Right lobe of liver (tissue), 4 donors: ENCODE results near the gene ZNF625.

Experiments used
- CTCF ChIP-seq, 4 donors: fragments of 200-600 bp in 3 of 4; fragments of 450-650 bp in 1 of 4; IDR thresholded peaks; one replicate each; pipeline versions ENCODE4 v1.5.1 to v1.8.0; 2016 to 2022; ENCODE audit warnings: antibody characterized with exemption in 4 of 4, mild to moderate bottlenecking in 2 of 4
- POLR2A ChIP-seq: fragments of 450-650 bp; IDR thresholded peaks from one replicate; pipeline ENCODE4 v1.6.1; 2017; ENCODE audit warnings: antibody characterized with exemption, mild to moderate bottlenecking
- donor health status: DM: no; HTN: no; CAD: no.
- donor health status: DM: no; HTN: no; CAD: no.
- donor health status: DM: no; HTN: yes; CAD: no.

- TF ChIP-seq POLR2A (no peak), CTCF (IDR thresholded peaks at IDR 0.05) (no peak)
Measured at GRCh38 chr19:12113121-12113520, 43.4 kb downstream of the ZNF625 start.
